Neural progenitor cell (in vitro differentiated cells): Measurements from ENCODE around the gene PCSK2. TPM values are rescaled to one million over a fixed set of nuclear protein-coding genes. Genes with fewer than 3 reads are reported as not detected.
A peak's percentile ranks its signal among the peaks of the same experiment; 100 is the strongest.

Experiments
- DNase-seq: peaks from one replicate; pipeline ENCODE4 v3.0.0-alpha.2; 2016; ENCODE audit warnings: low spot score
- H2AFZ ChIP-seq: fragments of 200-600 bp; sonication (generic); replicated peaks from 2 replicates; pipeline ENCODE4 v1.6.1; 2016; ENCODE audit warnings: antibody characterized with exemption
- H3F3A ChIP-seq: fragments of 200-600 bp; sonication (generic); 2 replicates; pipeline ENCODE4 v1.6.1; 2016; ENCODE audit warnings: antibody characterized with exemption, low read depth
- H3K27ac ChIP-seq: fragments of 200-600 bp; sonication (generic); 2 replicates; pipeline ENCODE4 v1.5.1; 2016; ENCODE audit warnings: mild to moderate bottlenecking
- H3K27me3 ChIP-seq: fragments of 200-600 bp; sonication (generic); 2 replicates; pipeline ENCODE4 v1.6.1; 2016; ENCODE audit warnings: mild to moderate bottlenecking, moderate library complexity
- H3K36me3 ChIP-seq: fragments of 200-600 bp; sonication (generic); 2 replicates; pipeline ENCODE4 v1.5.1; 2016
- H3K4me1 ChIP-seq: fragments of 200-600 bp; sonication (generic); 2 replicates; pipeline ENCODE4 v1.6.1; 2016; ENCODE audit warnings: mixed run types
- H3K4me2 ChIP-seq: fragments of 200-600 bp; sonication (generic); 2 replicates; pipeline ENCODE4 v1.6.1; 2016
- H3K4me3 ChIP-seq: fragments of 200-600 bp; sonication (generic); 2 replicates; pipeline ENCODE4 v1.5.1; 2016
- H3K79me2 ChIP-seq: fragments of 200-600 bp; sonication (generic); 2 replicates; pipeline ENCODE4 v1.6.1; 2016; ENCODE audit warnings: low read depth
- H3K9ac ChIP-seq: fragments of 200-600 bp; sonication (generic); 2 replicates; pipeline ENCODE4 v1.6.1; 2016
- H3K9me3 ChIP-seq: fragments of 200-600 bp; sonication (generic); 2 replicates; pipeline ENCODE4 v1.5.1; 2016; ENCODE audit warnings: low read depth
- H4K20me1 ChIP-seq: fragments of 200-600 bp; sonication (generic); 2 replicates; pipeline ENCODE4 v1.6.1; 2016; ENCODE audit warnings: low read depth
- H3K27ac Mint-ChIP-seq: 3 replicates; pipeline ENCODE4 v1.8.0; 2021; ENCODE audit warnings: mixed read lengths
- H3K27me3 Mint-ChIP-seq: 2 replicates; pipeline ENCODE4 v1.8.0; 2022; ENCODE audit warnings: low read depth, mild to moderate bottlenecking, inconsistent platforms, moderate library complexity, mixed read lengths; ENCODE audit not compliant: insufficient read depth
- H3K36me3 Mint-ChIP-seq: 3 replicates; pipeline ENCODE4 v1.8.0; 2021; ENCODE audit warnings: mixed read lengths
- H3K4me1 Mint-ChIP-seq: 3 replicates; pipeline ENCODE4 v1.8.0; 2021; ENCODE audit warnings: mixed read lengths
- H3K4me3 Mint-ChIP-seq: 3 replicates; pipeline ENCODE4 v1.8.0; 2021; ENCODE audit warnings: mild to moderate bottlenecking, moderate library complexity, mixed read lengths
- H3K9me3 Mint-ChIP-seq: 3 replicates; pipeline ENCODE4 v1.8.0; 2020; ENCODE audit warnings: mixed read lengths
- EZH2 ChIP-seq: fragments of 200-600 bp; sonication (generic); IDR thresholded peaks from 2 replicates; pipeline ENCODE4 v1.6.1; 2017; ENCODE audit warnings: antibody characterized with exemption, mild to moderate bottlenecking, moderate library complexity
- EZH2phosphoT487 ChIP-seq: fragments of 200-600 bp; sonication (generic); IDR thresholded peaks from 2 replicates; pipeline ENCODE4 v1.6.1; 2017; ENCODE audit warnings: antibody characterized with exemption
- total RNA-seq: library from RNA; depleted of rRNA; stranded (reverse); fragments of >200 nt; gene quantifications from 2 replicates; pipeline ENCODE4 v1.2.3, GENCODE V29; 2015; ENCODE audit warnings: low replicate concordance
- TF ChIP-seq, protein P1 (sequence below): fragments of 200-600 bp; sonication (generic); IDR thresholded peaks from 2 replicates; pipeline ENCODE4 v1.5.1; 2017; ENCODE audit warnings: antibody characterized with exemption, mild to moderate bottlenecking

PCSK2 gene
- total RNA-seq, 1 donor from 2014 or later: 0.07 TPM

GRCh38 chr20:17524560-17524959 lies 297.7 kb downstream of the PCSK2 start:
- TF ChIP-seq EZH2: no peak
- TF ChIP-seq, protein P1, sequence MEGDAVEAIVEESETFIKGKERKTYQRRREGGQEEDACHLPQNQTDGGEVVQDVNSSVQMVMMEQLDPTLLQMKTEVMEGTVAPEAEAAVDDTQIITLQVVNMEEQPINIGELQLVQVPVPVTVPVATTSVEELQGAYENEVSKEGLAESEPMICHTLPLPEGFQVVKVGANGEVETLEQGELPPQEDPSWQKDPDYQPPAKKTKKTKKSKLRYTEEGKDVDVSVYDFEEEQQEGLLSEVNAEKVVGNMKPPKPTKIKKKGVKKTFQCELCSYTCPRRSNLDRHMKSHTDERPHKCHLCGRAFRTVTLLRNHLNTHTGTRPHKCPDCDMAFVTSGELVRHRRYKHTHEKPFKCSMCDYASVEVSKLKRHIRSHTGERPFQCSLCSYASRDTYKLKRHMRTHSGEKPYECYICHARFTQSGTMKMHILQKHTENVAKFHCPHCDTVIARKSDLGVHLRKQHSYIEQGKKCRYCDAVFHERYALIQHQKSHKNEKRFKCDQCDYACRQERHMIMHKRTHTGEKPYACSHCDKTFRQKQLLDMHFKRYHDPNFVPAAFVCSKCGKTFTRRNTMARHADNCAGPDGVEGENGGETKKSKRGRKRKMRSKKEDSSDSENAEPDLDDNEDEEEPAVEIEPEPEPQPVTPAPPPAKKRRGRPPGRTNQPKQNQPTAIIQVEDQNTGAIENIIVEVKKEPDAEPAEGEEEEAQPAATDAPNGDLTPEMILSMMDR: no peak
- no peak for TF ChIP-seq EZH2phosphoT487
- no peak overlapping the region for H3K27ac Mint-ChIP-seq
- H3K4me1 Mint-ChIP-seq: no peaks in the 10 kb centered on the region
- H3K4me2 ChIP-seq: no peak overlapping the region
- no peak overlapping the region for H3K27ac ChIP-seq
- H3K36me3 ChIP-seq: no peaks in the 10 kb centered on the region
- H2AFZ ChIP-seq: no peak overlapping the region
- no peak overlapping the region for H3K9ac ChIP-seq
- no peaks in the 10 kb centered on the region for H3K4me1 ChIP-seq
- no peak for DNase-seq
- no peaks in the 10 kb centered on the region for H3F3A ChIP-seq
- peaks cover 7% of the 10 kb centered on the region for H4K20me1 ChIP-seq
- H3K27me3 Mint-ChIP-seq: peaks cover 61% of the 10 kb centered on the region
- peaks cover 97% of the 10 kb centered on the region for H3K27me3 ChIP-seq
- no peaks in the 10 kb centered on the region for H3K79me2 ChIP-seq
- H3K4me3 ChIP-seq: no peak overlapping the region
- no peaks in the 10 kb centered on the region for H3K36me3 Mint-ChIP-seq
- H3K4me3 Mint-ChIP-seq: no peak overlapping the region
- H3K9me3 Mint-ChIP-seq: peaks cover 6% of the 10 kb centered on the region
- H3K9me3 ChIP-seq: no peaks in the 10 kb centered on the region

GRCh38 chr20:17525132-17525531 lies 298.3 kb downstream of the PCSK2 start:
- no peak overlapping the region for H3K4me2 ChIP-seq
- H3K36me3 Mint-ChIP-seq: no peaks in the 10 kb centered on the region
- H3K4me3 ChIP-seq: no peak overlapping the region
- no peak overlapping the region for H3K4me3 Mint-ChIP-seq
- no peaks in the 10 kb centered on the region for H3K79me2 ChIP-seq
- H3F3A ChIP-seq: peaks cover 2% of the 10 kb centered on the region
- H4K20me1 ChIP-seq: peaks cover 13% of the 10 kb centered on the region
- no peaks in the 10 kb centered on the region for H3K9me3 ChIP-seq
- peaks cover 7% of the 10 kb centered on the region for H3K9me3 Mint-ChIP-seq
- H3K4me1 Mint-ChIP-seq: no peaks in the 10 kb centered on the region
- no peak for DNase-seq
- no peaks in the 10 kb centered on the region for H3K36me3 ChIP-seq
- H3K27ac ChIP-seq: no peak overlapping the region
- no peak overlapping the region for H2AFZ ChIP-seq
- H3K27ac Mint-ChIP-seq: no peak overlapping the region
- no peaks in the 10 kb centered on the region for H3K4me1 ChIP-seq
- TF ChIP-seq EZH2phosphoT487: no peak
- TF ChIP-seq EZH2: no peak
- TF ChIP-seq, protein P1: no peak
- H3K27me3 Mint-ChIP-seq: peaks cover 65% of the 10 kb centered on the region
- H3K27me3 ChIP-seq: peaks cover 100% of the 10 kb centered on the region
- no peak overlapping the region for H3K9ac ChIP-seq

GRCh38 chr20:17525650-17526049 lies 298.8 kb downstream of the PCSK2 start:
- peak; percentile 57 for DNase-seq

More at GRCh38 chr20:17525650-17526049, 298.8 kb downstream of the PCSK2 start:
- peaks cover 100% of the 10 kb centered on the region for H3K27me3 ChIP-seq
- Mint-ChIP-seq H3K36me3 (no peaks in the 10 kb centered on the region), H3K4me3 (no peak overlapping the region), H3K9me3 (peaks cover 7% of the 10 kb centered on the region), H3K4me1 (peaks cover 4% of the 10 kb centered on the region), H3K27me3 (peaks cover 67% of the 10 kb centered on the region), H3K27ac (no peak overlapping the region)
- no peak overlapping the region for H3K27ac ChIP-seq
- H2AFZ ChIP-seq: peak overlapping the region; percentile 77
- TF ChIP-seq EZH2 (no peak), EZH2phosphoT487 (no peak)
- TF ChIP-seq, protein P1: no peak
- H3F3A ChIP-seq: peaks cover 7% of the 10 kb centered on the region
- no peaks in the 10 kb centered on the region for H3K36me3 ChIP-seq
- peaks cover 18% of the 10 kb centered on the region for H4K20me1 ChIP-seq
- H3K9me3 ChIP-seq: no peaks in the 10 kb centered on the region
- no peak overlapping the region for H3K9ac ChIP-seq
- no peak overlapping the region for H3K4me2 ChIP-seq
- no peaks in the 10 kb centered on the region for H3K79me2 ChIP-seq
- peaks cover 2% of the 10 kb centered on the region for H3K4me1 ChIP-seq
- H3K4me3 ChIP-seq: no peak overlapping the region
